Left renal cortex interstitium (tissue), 4 donors: ENCODE measurements around the gene DUSP6. TPM values are rescaled to one million over a fixed set of nuclear protein-coding genes. Genes with fewer than 3 reads are reported as not detected.

Experiments used
- DNase-seq, 4 donors: peaks; one replicate each; pipeline ENCODE4 v3.0.0-alpha.2; 2013; ENCODE audit warnings: low read depth in 4 of 4, low spot score in 2 of 4, missing footprints in 1 of 4
- polyA plus RNA-seq, 4 donors: library from polyadenylated mRNA; unstranded; fragments of 120-200 nt; gene quantifications; one replicate each; pipeline ENCODE4 v1.2.1, GENCODE V29; 2013; ENCODE audit not compliant: insufficient read length in 4 of 4

Gene DUSP6
- polyA plus RNA-seq, 4 donors = 74.1 to 88.8 (median 79.6) TPM

DNA sequence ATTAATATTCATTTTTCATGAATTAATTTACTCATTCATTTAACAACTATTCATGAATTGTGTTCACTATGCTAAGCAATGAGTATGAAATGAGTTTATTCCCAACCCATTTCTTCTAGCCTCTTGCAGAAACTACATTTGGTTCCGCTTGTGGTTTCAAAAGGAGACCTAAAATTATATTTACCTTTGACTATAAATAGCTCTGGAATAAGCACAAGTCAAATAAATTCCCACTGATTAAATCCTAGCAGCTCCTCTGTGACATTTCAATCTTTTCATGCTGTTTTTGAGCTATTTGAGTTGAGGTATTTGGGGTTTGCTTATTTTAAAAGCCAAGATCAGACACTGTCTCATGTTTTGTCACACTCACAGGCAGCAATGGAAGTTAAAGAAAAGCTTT lies 46.9 kb downstream of the DUSP6 start:
- no peak for DNase-seq

DNA sequence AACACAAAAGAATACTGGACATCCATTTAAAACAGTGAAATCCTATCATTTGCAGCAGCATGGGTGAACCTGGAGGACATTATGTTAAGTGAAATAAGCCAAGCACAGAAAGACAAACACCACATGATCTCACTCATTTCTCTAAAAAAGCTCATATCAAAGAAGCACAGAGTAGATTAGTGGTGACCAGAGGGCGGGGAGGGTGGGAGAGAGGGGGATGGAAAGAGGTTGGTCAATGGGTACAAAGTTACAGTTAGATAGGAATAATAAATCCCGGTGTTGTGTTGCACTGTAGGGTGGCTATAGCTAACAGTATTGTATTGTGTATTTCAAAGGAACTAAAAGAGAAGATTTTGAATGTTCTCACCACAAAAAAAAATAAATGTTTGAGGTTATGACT lies 52.4 kb downstream of the DUSP6 start:
- DNase-seq = no peak

DNA sequence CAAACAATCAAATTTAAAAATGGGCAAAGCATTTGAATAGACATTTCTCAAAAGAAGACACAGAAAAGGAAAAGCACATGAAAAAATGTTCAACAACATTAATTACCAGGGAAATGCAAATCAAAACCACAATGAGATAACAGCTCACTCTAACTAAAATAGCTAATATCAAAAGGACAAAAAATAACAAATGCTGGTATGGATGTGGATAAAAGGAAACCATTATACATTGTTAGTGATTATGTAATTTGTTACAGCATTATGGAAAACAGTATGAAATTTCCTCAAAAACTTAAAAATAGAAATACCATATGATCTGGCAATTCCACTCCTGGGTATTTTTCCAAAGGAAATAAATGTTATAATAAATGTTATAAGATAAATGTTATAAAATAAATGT lies 52.9 kb downstream of the DUSP6 start:
- DNase-seq = no peak

Other genes starting within 250 kb of the DUSP6 start
- gene GALNT4, start 172.3 kb upstream of the DUSP6 start, polyA plus RNA-seq = 10 to 100 TPM in 2 of 4 donors, 1 to 10 TPM in 2; 8.1 to 10.8 (median 10.1) TPM
- gene POC1B, start 173.5 kb upstream of the DUSP6 start, polyA plus RNA-seq = 10 to 100 TPM; 17.8 to 24.4 (median 22.5) TPM